SK-N-SH (cell line): ENCODE data around the gene BAZ1B.

Source experiments
- CTCF ChIP-seq: fragments of 200-600 bp; sonication (generic); IDR thresholded peaks from 2 replicates; pipeline ENCODE4 v1.6.1; 2017; ENCODE audit warnings: antibody characterized with exemption, mild to moderate bottlenecking, moderate library complexity
- EP300 ChIP-seq, 2 experiments: IDR thresholded peaks; 2 replicates each; pipeline versions ENCODE4 v1.4.0 to v1.6.1; 2012; ENCODE audit warnings: borderline replicate concordance in 1 of 2, low read depth in 1 of 2, low read length in 1 of 2
- FOXJ3 ChIP-seq: sonication (generic); formaldehyde crosslinking; IDR thresholded peaks from 2 replicates; pipeline ENCODE4 v1.5.1; 2020; ENCODE audit warnings: mild to moderate bottlenecking, missing genetic modification reagents
- JUND ChIP-seq: IDR thresholded peaks from 2 replicates; pipeline ENCODE4 v1.4.0; 2012
- MAX ChIP-seq: IDR thresholded peaks from 2 replicates; pipeline ENCODE4 v1.4.0; 2012; ENCODE audit warnings: low read depth
- NFIC ChIP-seq: IDR thresholded peaks from 2 replicates; pipeline ENCODE4 v1.4.0; 2012; ENCODE audit warnings: borderline replicate concordance
- POLR2AphosphoS5 ChIP-seq: IDR thresholded peaks from 2 replicates; pipeline ENCODE4 v1.6.1; 2012; ENCODE audit warnings: low read depth, low read length
- SMC3 ChIP-seq: IDR thresholded peaks from 2 replicates; pipeline ENCODE4 v1.6.1; 2012; ENCODE audit warnings: low read depth, low read length, improper control_type of control experiment

GRCh38 chr7:73521636-73522104, 423 bp downstream of the BAZ1B start:
- TF ChIP-seq JUND = no peak
- no peak for TF ChIP-seq CTCF
- no peak; the same call in 1 of the 2 replicates for TF ChIP-seq POLR2AphosphoS5
- TF ChIP-seq MAX = no peak
- TF ChIP-seq FOXJ3 (CRISPR knock-in tag) = no peak
- TF ChIP-seq NFIC = no peak
- TF ChIP-seq EP300 (IDR thresholded peaks at IDR 0.05; ENCODE audit: borderline replicate concordance in 1 of 2, low read depth in 1 of 2, low read length in 1 of 2) = no peak
- no peak for TF ChIP-seq SMC3
